HepG2 (cell line): ENCODE results near the gene TMEM258. TPM values are rescaled to one million over a fixed set of nuclear protein-coding genes. Genes with fewer than 3 reads are reported as not detected.

Experiments used
- ATAC-seq: fragments of 200-7000 bp; cut with Tn5 transposase; 3 replicates; pipeline ENCODE4 v1.9.1; 2020; ENCODE audit warnings: mild to moderate bottlenecking, moderate library complexity
- BruUV-seq: library from RNA; stranded (reverse); fragments of 400-500 nt; replicated peaks from 2 replicates; lab custom pipeline; 2021; lab: Mats Ljungman, UMichigan
- CTCF ChIA-PET: fragments of 300-600 bp; formaldehyde crosslinking; extraction: SDS; loops from one replicate; lab custom pipeline; 2021; ENCODE audit warnings: low total read pairs, inconsistent platforms, low intra/inter-chr PET ratio; lab: Yijun Ruan, JAX
- POLR2A ChIA-PET: fragments of 350-600 bp; sonication (Branson Sonifier 250); formaldehyde crosslinking; loops from one replicate; lab custom pipeline; 2020; ENCODE audit warnings: antibody characterized with exemption, inconsistent platforms; lab: Yijun Ruan, JAX
- DNase-seq: peaks from one replicate; pipeline ENCODE4 v3.0.0-alpha.2; 2015; ENCODE audit warnings: low spot score
- FAIRE-seq: peaks from 3 replicates; lab custom pipeline; 2011; peaks lifted over from hg19 to GRCh38; lab: Jason Lieb, UNC
- H2AFZ ChIP-seq: one replicate; pipeline ENCODE4 v1.6.1; 2011; ENCODE audit warnings: low read length, inconsistent platforms
- H3K27ac ChIP-seq: fragments of 300-600 bp; 3 replicates; pipeline ENCODE4 v1.8.0; 2011; ENCODE audit warnings: mixed run types, mild to moderate bottlenecking, mixed read lengths, low read length, inconsistent platforms; ENCODE audit not compliant: insufficient read depth; ENCODE audit errors: extremely low read length
- H3K27me3 ChIP-seq, 2 experiments: fragments of 200-600 bp in 1 of 2; 2 replicates in 1 of 2; 3 replicates in 1 of 2; pipeline versions ENCODE4 v1.6.0 to v1.8.0; 2011; ENCODE audit warnings: low read length in 2 of 2, mild to moderate bottlenecking in 2 of 2, moderate library complexity in 2 of 2, inconsistent platforms in 1 of 2; ENCODE audit not compliant: insufficient read depth in 2 of 2, control insufficient read depth in 1 of 2
- H3K36me3 ChIP-seq, 2 experiments: fragments of 200-600 bp in 1 of 2; replicated peaks in 1 of 2; 2 replicates in 1 of 2; 3 replicates in 1 of 2; pipeline versions ENCODE4 v1.5.1 to v1.8.0; 2011; ENCODE audit warnings: low read length in 2 of 2, inconsistent platforms in 1 of 2; ENCODE audit not compliant: insufficient read depth in 2 of 2, control insufficient read depth in 1 of 2
- H3K4me1 ChIP-seq: 2 replicates; pipeline ENCODE4 v1.5.1; 2012; ENCODE audit warnings: low read length, inconsistent platforms; ENCODE audit not compliant: insufficient read depth
- H3K4me2 ChIP-seq: 2 replicates; pipeline ENCODE4 v1.6.0; 2011; ENCODE audit warnings: low read depth, low read length, inconsistent platforms
- H3K4me3 ChIP-seq, 3 experiments: fragments of 200-600 bp in 1 of 3; sonication (generic), shearing (Covaris generic) in 1 of 3; replicated peaks in 1 of 3; 2 replicates each; pipeline ENCODE4 v1.5.1; 2011 to 2016; ENCODE audit warnings: low read length in 3 of 3, inconsistent platforms in 2 of 3, low read depth in 2 of 3, mild to moderate bottlenecking in 2 of 3, control low read depth in 1 of 3, mixed read lengths in 1 of 3; ENCODE audit not compliant: insufficient read depth in 1 of 3
- H3K79me2 ChIP-seq: one replicate; pipeline ENCODE4 v1.6.1; 2011; ENCODE audit warnings: low read length, inconsistent platforms; ENCODE audit not compliant: insufficient read depth
- H3K9ac ChIP-seq: 2 replicates; pipeline ENCODE4 v1.6.0; 2011; ENCODE audit warnings: mild to moderate bottlenecking, low read depth, low read length, inconsistent platforms; ENCODE audit not compliant: insufficient read depth
- H3K9me3 ChIP-seq: 2 replicates; pipeline ENCODE4 v1.5.1; 2012; ENCODE audit warnings: mild to moderate bottlenecking, low read length
- H4K20me1 ChIP-seq: 2 replicates; pipeline ENCODE4 v1.6.0; 2011; ENCODE audit warnings: inconsistent platforms, mild to moderate bottlenecking, low read length, moderate library complexity; ENCODE audit not compliant: insufficient read depth
- ARID4A ChIP-seq: sonication (generic); formaldehyde crosslinking; IDR thresholded peaks from 2 replicates; pipeline ENCODE4 v1.5.0; 2020; ENCODE audit warnings: mild to moderate bottlenecking, missing genetic modification reagents, borderline replicate concordance
- BRF2 ChIP-seq: sonication (generic); formaldehyde crosslinking; IDR thresholded peaks from 2 replicates; pipeline ENCODE4 v1.8.1; 2022; ENCODE audit warnings: mild to moderate bottlenecking, missing genetic modification reagents
- FOXA3 ChIP-seq: IDR thresholded peaks from 2 replicates; pipeline ENCODE4 v1.6.1; 2016; ENCODE audit warnings: missing genetic modification reagents, missing compliant biosample characterization
- MAZ ChIP-seq, 2 experiments: sonication (generic) in 1 of 2; formaldehyde crosslinking in 1 of 2; IDR thresholded peaks; 2 replicates each; pipeline versions ENCODE4 v1.5.0 to v1.6.1; 2012 to 2020; ENCODE audit warnings: low read depth in 2 of 2, mild to moderate bottlenecking in 2 of 2, borderline replicate concordance in 1 of 2, improper control_type of control experiment in 1 of 2, low read length in 1 of 2, missing genetic modification reagents in 1 of 2, moderate library complexity in 1 of 2
- ONECUT2 ChIP-seq: sonication (generic); formaldehyde crosslinking; IDR thresholded peaks from 2 replicates; pipeline ENCODE4 v1.4.0; 2020; ENCODE audit warnings: missing genetic modification reagents
- SAFB2 ChIP-seq: sonication (generic); formaldehyde crosslinking; IDR thresholded peaks from 2 replicates; pipeline ENCODE4 v1.5.1; 2020; ENCODE audit warnings: missing genetic modification reagents, low read depth, mild to moderate bottlenecking, borderline replicate concordance
- SP5 ChIP-seq: IDR thresholded peaks from 2 replicates; pipeline ENCODE4 v1.6.1; 2016; ENCODE audit warnings: low read depth, borderline replicate concordance
- TFDP2 ChIP-seq: sonication (generic); formaldehyde crosslinking; IDR thresholded peaks from 2 replicates; pipeline ENCODE4 v1.4.0; 2020; ENCODE audit warnings: missing genetic modification reagents
- THAP9 ChIP-seq: sonication (generic); formaldehyde crosslinking; IDR thresholded peaks from 2 replicates; pipeline ENCODE4; 2020; ENCODE audit warnings: missing genetic modification reagents, mild to moderate bottlenecking, borderline replicate concordance
- ZNF414 ChIP-seq: sonication (generic); formaldehyde crosslinking; IDR thresholded peaks from 2 replicates; pipeline ENCODE4 v1.5.0; 2020; ENCODE audit warnings: missing genetic modification reagents
- ZNF607 ChIP-seq: sonication (generic); formaldehyde crosslinking; IDR thresholded peaks from 2 replicates; pipeline ENCODE4 v1.5.1; 2020; ENCODE audit warnings: missing genetic modification reagents, mild to moderate bottlenecking, borderline replicate concordance
- ZNF616 ChIP-seq: sonication (generic); formaldehyde crosslinking; IDR thresholded peaks from 2 replicates; pipeline ENCODE4 v1.5.0; 2020; ENCODE audit warnings: low read depth, mild to moderate bottlenecking, missing genetic modification reagents
- WGBS: methylation state at CpG from one replicate; pipeline ENCODE4 v1.1.6; 2017; ENCODE audit warnings: low lambda C conversion rate; 5-methylcytosine and 5-hydroxymethylcytosine counted together
- in situ Hi-C: cut with HindIII; loops from 2 replicates; pipeline ENCODE4 v1.10.0; 2017; ENCODE audit warnings: low pct_unique_long_range_greater_than_20kb; ENCODE audit not compliant: extremely low pct_ligation_motif_present
- intact Hi-C: fragments of 100-400 bp; cut with micrococcal nuclease; formaldehyde crosslinking; loops from one replicate; pipeline ENCODE4 v1.10.0; 2022; ENCODE audit not compliant: unreplicated experiment
- polyA plus RNA-seq, 8 experiments: library from polyadenylated mRNA; depleted of rRNA in 3 of 8; stranded (reverse) in 7 of 8; unstranded in 1 of 8; fragments of >200 nt; fragmentation: Illumina TruSeq in 4 of 8; extraction: Trizol in 4 of 8; gene quantifications; 2 replicates each; pipeline versions ENCODE4 v1.2.1 to v1.2.3, GENCODE V29; 2011 to 2016; ENCODE audit warnings: low read depth in 4 of 8, missing spikeins in 1 of 8, mixed read lengths in 1 of 8; ENCODE audit not compliant: insufficient read depth in 1 of 8
- total RNA-seq, 5 experiments: library from RNA; depleted of rRNA; stranded (reverse); fragments of >200 nt; fragmentation: Illumina TruSeq; extraction: Trizol; gene quantifications; 2 replicates each; pipeline ENCODE4 v1.2.3, GENCODE V29; 2016; ENCODE audit warnings: low read depth in 1 of 5

TMEM258 gene
- total and polyA plus RNA-seq, 2 of the 13 experiments (the other 11 are each of a cell fraction or from before 2014, with no cell fraction given): 175 to 424 TPM

- H4K20me1 ChIP-seq: no peaks in the 10 kb centered on the region
- ChIA-PET CTCF (interaction anchor here (0.6 to 3.4 kb wide), 5 partner anchors 20 to 396 kb away, joined by 3 to 38 read pairs (median 24); no protein-coding TSS in a partner anchor), POLR2A (interaction anchor here (1.0 to 6.2 kb wide), 11 partner anchors 9 to 202 kb away, joined by 3 to 43 read pairs (median 8); partner anchors contain the start of genes FEN1 and TMEM258)
- H3K4me1 ChIP-seq: peaks cover 54% of the 10 kb centered on the region
- H3K36me3 ChIP-seq: no peaks in the 10 kb centered on the region
- no peak for DNase-seq
- WGBS: 0% methylated on average over 2 of the region's 3 CpGs
- peak; percentile 40 for ATAC-seq
- peak overlapping the region; percentile 66 for H2AFZ ChIP-seq
- intact Hi-C loops (loop anchor here (1.0 to 2.0 kb wide), 3 partner anchors 21 to 40 kb away; no protein-coding TSS in a partner anchor), in situ Hi-C loops (loop anchor here (5.0 kb wide), 1 partner anchor 34 kb away; no protein-coding TSS in a partner anchor)
- H3K9ac ChIP-seq: peak overlapping the region; percentile 56
- no peak for FAIRE-seq
- H3K4me3 ChIP-seq: peak overlapping the region; percentile 22 to 68 (median 43)
- H3K27ac ChIP-seq: no peak overlapping the region
- peaks cover 4% of the 10 kb centered on the region for H3K79me2 ChIP-seq
- H3K9me3 ChIP-seq: no peaks in the 10 kb centered on the region
- no peaks in the 10 kb centered on the region for H3K27me3 ChIP-seq
- no TSS peak for BruUV-seq
- peak overlapping the region; percentile 94 for H3K4me2 ChIP-seq
- 0 out of 2 replicates have a peak, but pooled peaks have one; percentile 18 for TF ChIP-seq ZNF616 (CRISPR knock-in tag)
- TF ChIP-seq SAFB2 (CRISPR knock-in tag): no peak
- TF ChIP-seq SP5 (CRISPR knock-in tag): no peak
- TF ChIP-seq THAP9: 0 out of 2 replicates have a peak, but pooled peaks have one; percentile 19
- TF ChIP-seq MAZ (IDR thresholded peaks at IDR 0.05; ENCODE audit: borderline replicate concordance, low read depth, low read length): no peak
- TF ChIP-seq MAZ (CRISPR knock-in tag; IDR thresholded peaks at IDR 0.05; ENCODE audit: low read depth): no peak
- TF ChIP-seq TFDP2 (CRISPR knock-in tag): no peak
- TF ChIP-seq ZNF607: no peak
- no peak for TF ChIP-seq ONECUT2 (CRISPR knock-in tag)
- no peak; the same call in 1 of the 2 replicates for TF ChIP-seq ARID4A (CRISPR knock-in tag)
- TF ChIP-seq ZNF414: peak; percentile 19; the same call in 1 of the 2 replicates
- no peak for TF ChIP-seq FOXA3
- TF ChIP-seq BRF2: no peak
These were observed 44.5 kb downstream of the TMEM258 start for GRCh38 chr11:61747967-61748285.
